Measurements from ENCODE around the gene TXNRD1. TPM values are rescaled to one million over a fixed set of nuclear protein-coding genes. Genes with fewer than 3 reads are reported as not detected.

Gene TXNRD1
- total RNA-seq, 4 donors from 2014 or later = 129 to 230 (median 199) TPM

GRCh38 chr12:104286516-104287482 lies 71.2 kb downstream of the TXNRD1 start:
- peaks cover 20 to 32% of the 10 kb centered on the region in 2 donors for H3K4me1 ChIP-seq
- peak overlapping the region; percentile 76 to 94 (median 93) for H3K27ac ChIP-seq
- H3K4me3 ChIP-seq (replicated peaks in 1 of 3) = peak overlapping the region; percentile 19 to 52 (median 46)
- no peaks in the 10 kb centered on the region for H3K27me3 ChIP-seq
- TF ChIP-seq POLR2A (IDR thresholded peaks at IDR 0.05) (peak; percentile 35 to 90), CTCF (IDR thresholded peaks at IDR 0.05) (no peak)
- peak; percentile 96 for DNase-seq
- H3K9me3 ChIP-seq = no peaks in the 10 kb centered on the region
- H3K36me3 ChIP-seq = peaks cover 5 to 6% of the 10 kb centered on the region in 2 donors
- 0 to 1% methylated on average over 30 to 37 of the region's 40 CpGs for WGBS, 2 donors
- intact Hi-C loops (cut with DNase I) = loop anchor here (5.0 kb wide), 1 partner anchor 69 kb away; the partner anchor contains the start of gene TXNRD1

- TF ChIP-seq POLR2A (IDR thresholded peaks at IDR 0.05) (peak in 1 of 2 donors; percentile 89), CTCF (IDR thresholded peaks at IDR 0.05) (peak in 1 of 6 experiments; percentile 9)
- H3K36me3 ChIP-seq = peaks cover 13 to 16% of the 10 kb centered on the region in 2 donors
- peak overlapping the region; percentile 21 to 52 (median 46) for H3K4me3 ChIP-seq (replicated peaks in 1 of 3)
- intact Hi-C loops (cut with DNase I) = loop anchor here (5.0 kb wide), 1 partner anchor 71 kb away; the partner anchor contains the start of gene TXNRD1
- H3K27me3 ChIP-seq = no peaks in the 10 kb centered on the region
- peaks cover 20 to 32% of the 10 kb centered on the region in 2 donors for H3K4me1 ChIP-seq
- H3K9me3 ChIP-seq = no peaks in the 10 kb centered on the region
- WGBS, 2 donors = 1 to 2% methylated on average over 31 to 40 of the region's 41 CpGs
- DNase-seq = peak; percentile 80 to 85
- peak overlapping the region; percentile 76 to 94 (median 93) for H3K27ac ChIP-seq
Observed at GRCh38 chr12:104288635-104289274, 73.2 kb downstream of the TXNRD1 start.

GRCh38 chr12:104290320-104290719 lies 74.7 kb downstream of the TXNRD1 start:
- H3K9me3 ChIP-seq = no peaks in the 10 kb centered on the region
- TF ChIP-seq POLR2A (IDR thresholded peaks at IDR 0.05) (no peak), CTCF (IDR thresholded peaks at IDR 0.05) (no peak)
- 86 to 92% methylated on average over 8 of the region's 8 CpGs for WGBS, 2 donors
- H3K36me3 ChIP-seq = peaks cover 16 to 18% of the 10 kb centered on the region in 2 donors
- intact Hi-C loops (cut with DNase I) = no loop called here
- no peak for DNase-seq
- H3K4me3 ChIP-seq (replicated peaks in 1 of 3) = no peak overlapping the region
- no peaks in the 10 kb centered on the region for H3K27me3 ChIP-seq
- H3K27ac ChIP-seq = no peak overlapping the region
- H3K4me1 ChIP-seq = peaks cover 16 to 24% of the 10 kb centered on the region in 2 donors

- no peak overlapping the region for H3K4me3 ChIP-seq (replicated peaks in 1 of 3)
- intact Hi-C loops (cut with DNase I) = no loop called here
Observed at GRCh38 chr12:104290855-104291254, 75.3 kb downstream of the TXNRD1 start.

More at GRCh38 chr12:104290855-104291254, 75.3 kb downstream of the TXNRD1 start:
- H3K9me3 ChIP-seq = no peaks in the 10 kb centered on the region
- no peak for TF ChIP-seq POLR2A (IDR thresholded peaks at IDR 0.05)
- TF ChIP-seq CTCF (IDR thresholded peaks at IDR 0.05) = no peak
- 95 to 98% methylated on average over 5 of the region's 5 CpGs for WGBS, 2 donors
- H3K4me1 ChIP-seq = peaks cover 11 to 18% of the 10 kb centered on the region in 2 donors
- no peaks in the 10 kb centered on the region for H3K27me3 ChIP-seq
- peaks cover 16 to 22% of the 10 kb centered on the region in 2 donors for H3K36me3 ChIP-seq
- no peak for DNase-seq
- H3K27ac ChIP-seq = no peak overlapping the region

All from thyroid gland (tissue), 4 donors.